ENCODE data around the gene PDE10A. TPM values are rescaled to one million over a fixed set of nuclear protein-coding genes. Genes with fewer than 3 reads are reported as not detected.

PDE10A gene
- total and polyA plus RNA-seq, 7 donors: 1.2 to 33.5 (median 7.4) TPM; not detected in 1

GRCh38 chr6:165689699-165690098 lies 26.7 kb upstream of the PDE10A start:
- Histone ChIP-seq H3K36me3 (no peaks in the 10 kb centered on the region), H3K4me3 (no peak overlapping the region), H3K27me3 (no peaks in the 10 kb centered on the region), H3K4me1 (no peaks in the 10 kb centered on the region), H3K9me3 (no peaks in the 10 kb centered on the region), H3K27ac (no peak overlapping the region)
- DNase-seq: no peak
- intact Hi-C loops (cut with DNase I): no loop called here
- WGBS, 2 donors: 84 to 88% methylated on average over 7 of the region's 7 CpGs
- TF ChIP-seq POLR2AphosphoS5 (IDR thresholded peaks at IDR 0.05) (no peak), POLR2A (IDR thresholded peaks at IDR 0.05) (no peak), EP300 (IDR thresholded peaks at IDR 0.05) (no peak), CTCF (IDR thresholded peaks at IDR 0.05) (no peak)

- Histone ChIP-seq H3K27ac (no peak overlapping the region), H3K36me3 (no peaks in the 10 kb centered on the region), H3K4me1 (no peaks in the 10 kb centered on the region), H3K9me3 (no peaks in the 10 kb centered on the region), H3K4me3 (no peak overlapping the region), H3K27me3 (no peaks in the 10 kb centered on the region)
- no peak for DNase-seq
- intact Hi-C loops (cut with DNase I): no loop called here
- TF ChIP-seq POLR2A (IDR thresholded peaks at IDR 0.05) (no peak), CTCF (IDR thresholded peaks at IDR 0.05) (no peak), EP300 (IDR thresholded peaks at IDR 0.05) (no peak), POLR2AphosphoS5 (IDR thresholded peaks at IDR 0.05) (no peak)
- WGBS, 2 donors: 89 to 90% methylated on average over 27 of the region's 27 CpGs
These were observed 23.7 kb upstream of the PDE10A start for GRCh38 chr6:165686596-165687365.

GRCh38 chr6:165685302-165685701 lies 22.3 kb upstream of the PDE10A start:
- intact Hi-C loops (cut with DNase I): no loop called here

GRCh38 chr6:165684333-165684732 lies 21.3 kb upstream of the PDE10A start:
- Histone ChIP-seq H3K27ac (no peak overlapping the region), H3K9me3 (no peaks in the 10 kb centered on the region), H3K4me1 (no peaks in the 10 kb centered on the region), H3K36me3 (no peaks in the 10 kb centered on the region), H3K27me3 (no peaks in the 10 kb centered on the region), H3K4me3 (no peak overlapping the region)
- no peak for TF ChIP-seq POLR2AphosphoS5 (IDR thresholded peaks at IDR 0.05)
- no peak for TF ChIP-seq POLR2A (IDR thresholded peaks at IDR 0.05)
- no peak for TF ChIP-seq EP300 (IDR thresholded peaks at IDR 0.05)
- TF ChIP-seq CTCF (IDR thresholded peaks at IDR 0.05): no peak
- intact Hi-C loops (cut with DNase I): no loop called here
- WGBS, 2 donors: 70 to 87% methylated on average over 10 of the region's 10 CpGs
- DNase-seq: no peak

More at GRCh38 chr6:165685302-165685701, 22.3 kb upstream of the PDE10A start:
- Histone ChIP-seq H3K9me3 (no peaks in the 10 kb centered on the region), H3K27me3 (no peaks in the 10 kb centered on the region), H3K4me3 (no peak overlapping the region), H3K4me1 (no peaks in the 10 kb centered on the region), H3K36me3 (no peaks in the 10 kb centered on the region), H3K27ac (no peak overlapping the region)
- TF ChIP-seq EP300 (IDR thresholded peaks at IDR 0.05) (no peak), POLR2A (IDR thresholded peaks at IDR 0.05) (no peak), POLR2AphosphoS5 (IDR thresholded peaks at IDR 0.05) (no peak)
- WGBS, 2 donors: 33 to 75% methylated on average over 1 of the region's 1 CpG
- no peak for DNase-seq

- intact Hi-C loops (cut with DNase I): no loop called here
- H3K27me3 ChIP-seq: no peaks in the 10 kb centered on the region
- H3K27ac ChIP-seq: no peak overlapping the region
- no peaks in the 10 kb centered on the region for H3K36me3 ChIP-seq
- H3K4me1 ChIP-seq: no peaks in the 10 kb centered on the region
- 56 to 79% methylated on average over 5 of the region's 5 CpGs for WGBS, 2 donors
- H3K9me3 ChIP-seq: no peaks in the 10 kb centered on the region
- no peak for TF ChIP-seq POLR2A (IDR thresholded peaks at IDR 0.05)
- TF ChIP-seq EP300 (IDR thresholded peaks at IDR 0.05): no peak
- TF ChIP-seq POLR2AphosphoS5 (IDR thresholded peaks at IDR 0.05): no peak
- TF ChIP-seq CTCF (IDR thresholded peaks at IDR 0.05): no peak
- H3K4me3 ChIP-seq: no peak overlapping the region
- DNase-seq: no peak
These were observed 17.9 kb upstream of the PDE10A start for GRCh38 chr6:165680975-165681374.

All from sigmoid colon (tissue), 7 donors.